GM12878 (cell line): ENCODE results near the gene C11orf42. TPM values are rescaled to one million over a fixed set of nuclear protein-coding genes. Genes with fewer than 3 reads are reported as not detected.
A peak's percentile ranks its signal among the peaks of the same experiment; 100 is the strongest.

Experiments
- ATAC-seq: fragments of 200-7000 bp; cut with Tn5 transposase; 3 replicates; pipeline ENCODE4 v1.9.1; 2020; ENCODE audit warnings: mild to moderate bottlenecking, moderate library complexity
- BruUV-seq: library from RNA; stranded (reverse); fragments of 400-500 nt; replicated peaks from 2 replicates; lab custom pipeline; 2021; lab: Mats Ljungman, UMichigan
- CTCF ChIA-PET: fragments of 300-600 bp; sonication (Branson Sonifier 250); formaldehyde crosslinking; extraction: SDS; loops from one replicate; lab custom pipeline; 2021; ENCODE audit warnings: inconsistent platforms; lab: Yijun Ruan, JAX
- POLR2A ChIA-PET: fragments of 350-600 bp; formaldehyde crosslinking; extraction: SDS; loops from one replicate; lab custom pipeline; 2021; ENCODE audit warnings: inconsistent platforms; lab: Charles Lee
- RAD21 ChIA-PET: fragments of 300-600 bp; sonication (Branson Sonifier 250); formaldehyde crosslinking; loops from one replicate; lab custom pipeline; 2023; ENCODE audit warnings: antibody characterized with exemption; ENCODE audit not compliant: unreplicated experiment; lab: Charles Lee
- SMC1A ChIA-PET: fragments of 300-600 bp; sonication (Branson Sonifier 250); formaldehyde crosslinking; loops from one replicate; lab custom pipeline; 2023; ENCODE audit not compliant: unreplicated experiment, uncharacterized antibody; lab: Charles Lee
- DNase-seq: peaks from one replicate; pipeline ENCODE4 v3.0.0-alpha.2; 2011; ENCODE audit warnings: low read depth, low spot score
- FAIRE-seq: peaks from 3 replicates; lab custom pipeline; 2011; peaks lifted over from hg19 to GRCh38; lab: Jason Lieb, UNC
- H2AFZ ChIP-seq: 2 replicates; pipeline ENCODE4 v1.6.0; 2011; ENCODE audit warnings: low read depth, low read length, control low read depth; ENCODE audit not compliant: control insufficient read depth
- H3K27ac ChIP-seq: 2 replicates; pipeline ENCODE4 v1.5.1; 2011; ENCODE audit warnings: control low read depth; ENCODE audit not compliant: control insufficient read depth, insufficient read depth
- H3K27me3 ChIP-seq, 2 experiments: replicated peaks in 1 of 2; 2 replicates each; pipeline versions ENCODE4 v1.6.0 to v1.6.1; 2011; ENCODE audit warnings: low read length in 1 of 2; ENCODE audit not compliant: control insufficient read depth in 2 of 2, insufficient read depth in 2 of 2
- H3K36me3 ChIP-seq, 2 experiments: 2 replicates each; pipeline ENCODE4 v1.5.1; 2011; ENCODE audit warnings: low read length in 1 of 2; ENCODE audit not compliant: control insufficient read depth in 2 of 2, insufficient read depth in 2 of 2
- H3K4me1 ChIP-seq: 2 replicates; pipeline ENCODE4 v1.6.1; 2011; ENCODE audit warnings: mild to moderate bottlenecking, low read length, moderate library complexity, mixed read lengths; ENCODE audit not compliant: control insufficient read depth, insufficient read depth
- H3K4me2 ChIP-seq: 2 replicates; pipeline ENCODE4 v1.6.0; 2011; ENCODE audit warnings: control low read depth; ENCODE audit not compliant: control insufficient read depth, insufficient read depth
- H3K4me3 ChIP-seq: fragments of 200-600 bp; sonication (generic); 2 replicates; pipeline ENCODE4 v1.5.1; 2016
- H3K79me2 ChIP-seq: 2 replicates; pipeline ENCODE4 v1.6.0; 2011; ENCODE audit warnings: low read length; ENCODE audit not compliant: control insufficient read depth, insufficient read depth
- H3K9ac ChIP-seq: 2 replicates; pipeline ENCODE4 v1.8.0; 2011; ENCODE audit warnings: low read length, control low read depth, mixed read lengths; ENCODE audit not compliant: control insufficient read depth, insufficient read depth
- H3K9me3 ChIP-seq: replicated peaks from 3 replicates; pipeline ENCODE4 v1.5.1; 2011; ENCODE audit warnings: mild to moderate bottlenecking, low read length; ENCODE audit not compliant: control insufficient read depth, insufficient read depth
- H4K20me1 ChIP-seq: 2 replicates; pipeline ENCODE4 v1.6.0; 2011; ENCODE audit not compliant: control insufficient read depth, insufficient read depth
- CTCF ChIP-seq, 3 experiments: IDR thresholded peaks in 2 of 3; conservative IDR thresholded peaks in 1 of 3; 2 replicates each; pipeline ENCODE4 v1.5.1; 2011; ENCODE audit warnings: low read depth in 3 of 3, low read length in 3 of 3, mild to moderate bottlenecking in 3 of 3, control low read depth in 2 of 3, moderate library complexity in 2 of 3, inconsistent platforms in 1 of 3, mixed read lengths in 1 of 3; ENCODE audit not compliant: control insufficient read depth in 2 of 3, insufficient read depth in 1 of 3; ENCODE audit errors: extremely low read depth in 1 of 3
- NFXL1 ChIP-seq: fragments of 450-650 bp; IDR thresholded peaks from 2 replicates; pipeline ENCODE4 v1.6.1; 2017; ENCODE audit warnings: antibody characterized with exemption, mild to moderate bottlenecking, borderline replicate concordance
- NR2C1 ChIP-seq: fragments of 450-650 bp; IDR thresholded peaks from 2 replicates; pipeline ENCODE4 v1.6.1; 2017; ENCODE audit warnings: antibody characterized with exemption, mild to moderate bottlenecking, moderate library complexity
- POLR2AphosphoS2 ChIP-seq: IDR thresholded peaks from 2 replicates; pipeline ENCODE4 v1.6.1; 2011; ENCODE audit warnings: low read depth, mild to moderate bottlenecking, low read length, improper control_type of control experiment, moderate library complexity
- SMAD1 ChIP-seq: fragments of 450-650 bp; IDR thresholded peaks from 2 replicates; pipeline ENCODE4 v1.6.1; 2018; ENCODE audit warnings: mild to moderate bottlenecking, low read depth; ENCODE audit not compliant: partially characterized antibody
- USF1 ChIP-seq: IDR thresholded peaks from 2 replicates; pipeline ENCODE4 v1.6.1; 2011; ENCODE audit warnings: borderline replicate concordance, low read depth, mild to moderate bottlenecking, moderate library complexity, mixed read lengths, low read length; ENCODE audit not compliant: insufficient read depth; ENCODE audit errors: extremely low read length
- YBX1 ChIP-seq: fragments of 450-650 bp; IDR thresholded peaks from 2 replicates; pipeline ENCODE4 v1.6.1; 2016; ENCODE audit warnings: antibody characterized with exemption
- ZBTB4 ChIP-seq: fragments of 450-650 bp; formaldehyde crosslinking; IDR thresholded peaks from 2 replicates; pipeline ENCODE4 v1.4.0; 2022; ENCODE audit warnings: mild to moderate bottlenecking, moderate library complexity
- ZNF217 ChIP-seq: fragments of 450-650 bp; IDR thresholded peaks from 2 replicates; pipeline ENCODE4 v1.6.1; 2017; ENCODE audit warnings: antibody characterized with exemption, mild to moderate bottlenecking
- ZNF384 ChIP-seq: IDR thresholded peaks from 2 replicates; pipeline ENCODE4 v1.6.1; 2012; ENCODE audit warnings: low read depth, mild to moderate bottlenecking, low read length, improper control_type of control experiment, borderline replicate concordance
- ZZZ3 ChIP-seq: IDR thresholded peaks from 2 replicates; pipeline ENCODE4 v1.6.1; 2011; ENCODE audit warnings: low read depth; ENCODE audit not compliant: control insufficient read depth, insufficient read length
- WGBS: methylation state at CpG from one replicate; pipeline ENCODE4 v1.1.6; 2016; ENCODE audit warnings: low lambda C conversion rate; ENCODE audit not compliant: insufficient replicate concordance, insufficient coverage; ENCODE audit errors: missing lambda C conversion rate; 5-methylcytosine and 5-hydroxymethylcytosine counted together
- in situ Hi-C: fragments of 300-500 bp; cut with MboI; formaldehyde crosslinking; loops from 9 replicates; pipeline ENCODE4 v1.14.3; 2018; ENCODE audit warnings: mixed read lengths
- intact Hi-C: fragments of 100-400 bp; cut with micrococcal nuclease; formaldehyde crosslinking; loops from one replicate; pipeline ENCODE4 v1.14.2; 2022; ENCODE audit not compliant: unreplicated experiment
- polyA plus RNA-seq, 11 experiments: library from polyadenylated mRNA; depleted of rRNA in 4 of 11; unstranded in 6 of 11; stranded (reverse) in 5 of 11; fragments of >200 nt; fragmentation: Nextera tagmentation in 4 of 11; fragmentation: Illumina TruSeq in 1 of 11; extraction: Ambion mirVana in 4 of 11; extraction: Trizol in 1 of 11; gene quantifications; 1 replicate in 1 of 11; 2 replicates in 10 of 11; pipeline versions ENCODE4 v1.2.1 to v1.2.3, GENCODE V29; 2011 to 2016; ENCODE audit warnings: inconsistent platforms in 2 of 11, missing spikeins in 2 of 11, low read depth in 1 of 11
- total RNA-seq, 4 experiments: library from RNA; depleted of rRNA in 3 of 4; stranded (reverse); fragments of >200 nt in 3 of 4; fragmentation: Illumina TruSeq in 1 of 4; extraction: Trizol in 1 of 4; gene quantifications; 2 replicates each; pipeline versions ENCODE4 v1.2.1 to v1.2.3, GENCODE V29; 2013 to 2021
- TF ChIP-seq, protein P1 (sequence below): fragments of 150-350 bp; IDR thresholded peaks from 2 replicates; pipeline ENCODE4 v1.6.1; 2014; ENCODE audit warnings: mild to moderate bottlenecking, low read depth, low read length

C11orf42 gene
- total and polyA plus RNA-seq, 10 of the 15 experiments (the other 5 are each of a cell fraction or from before 2014, with no cell fraction given) = 0.19 TPM; not detected in 9

DNA sequence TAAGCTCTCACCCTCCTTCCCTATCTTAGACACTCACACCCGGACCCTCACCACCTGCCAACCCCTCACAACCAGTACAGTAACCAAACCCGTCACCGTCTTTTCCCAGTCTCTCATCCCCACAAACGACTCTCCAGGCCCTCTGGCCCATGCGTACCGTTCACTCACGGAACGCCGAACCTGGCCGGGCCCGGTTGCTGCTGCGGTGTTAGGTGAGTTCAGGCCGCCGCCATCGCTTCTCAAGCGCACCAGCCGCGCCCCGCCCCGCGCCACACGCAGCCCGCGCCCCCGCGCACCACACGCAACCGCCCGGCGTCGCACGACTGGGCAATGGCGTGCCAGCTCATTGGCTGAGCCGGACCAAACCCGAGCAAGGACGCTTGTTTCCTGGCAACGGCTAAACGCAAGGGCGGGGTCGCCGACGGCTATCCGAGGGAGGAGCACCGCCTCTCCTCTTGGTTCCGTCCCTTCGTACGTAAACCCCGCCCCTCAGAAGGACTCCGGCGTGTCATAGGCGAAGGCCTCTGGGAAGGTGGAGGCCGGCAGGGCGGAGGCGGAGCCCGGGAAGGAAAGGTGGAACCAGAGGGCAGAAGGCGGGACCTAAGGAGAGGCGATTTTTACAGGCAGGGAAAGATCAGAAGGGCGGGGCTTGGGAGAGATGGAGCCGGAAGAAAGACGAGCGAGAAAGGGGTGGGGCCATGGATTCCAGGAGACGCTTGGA lies 29.2 kb downstream of the C11orf42 start, which contains the start of gene FHIP1B:
Gene FHIP1B (minus strand): TSS at position 250 of the 721 bp plus-strand sequence. CDS start 10,120 bp downstream, outside the sequence.
- in situ Hi-C loops (no loop called here), intact Hi-C loops (loop anchor here (10.0 kb wide), 2 partner anchors 250 to 510 kb away; partner anchors contain the start of genes ARFIP2 and TIMM10B)
- Histone ChIP-seq H3K79me2 (peaks cover 18% of the 10 kb centered on the region), H3K27ac (peak within 1 kb of the TSS; percentile 75), H3K9me3 (no peaks in the 10 kb centered on the region), H4K20me1 (no peaks in the 10 kb centered on the region), H2AFZ (peak within 1 kb of the TSS; percentile 97), H3K4me1 (peaks cover 3% of the 10 kb centered on the region; the same call in 1 of the 2 replicates), H3K36me3 (no peaks in the 10 kb centered on the region), H3K4me3 (peak within 1 kb of the TSS; percentile 90), H3K9ac (peak within 1 kb of the TSS; percentile 89), H3K27me3 (no peaks in the 10 kb centered on the region), H3K4me2 (peak within 1 kb of the TSS; percentile 78)
- RAD21 ChIA-PET = no interaction called here
- POLR2A ChIA-PET = interaction anchor here (1.5 to 2.1 kb wide), 2 partner anchors 247 to 373 kb away, joined by 3 to 6 read pairs; partner anchors contain the start of genes ARFIP2 and TIMM10B
- FAIRE-seq (peak; percentile 99), ATAC-seq (peak; percentile 94), DNase-seq (peak; percentile 99)
- CTCF ChIA-PET = interaction anchor here (1.1 to 6.7 kb wide), 5 partner anchors 13 to 204 kb away, joined by 3 to 55 read pairs (median 4); no protein-coding TSS in a partner anchor
- SMC1A ChIA-PET = interaction anchor here (0.6 to 4.2 kb wide), 6 partner anchors 15 to 118 kb away, joined by 3 to 12 read pairs (median 3); partner anchors contain the start of gene C11orf42
- WGBS = under 1% methylated on average over 62 of the region's 62 CpGs
- no TSS peak for BruUV-seq
- TF ChIP-seq NR2C1 = peak; percentile 36; the same call in 1 of the 2 replicates
- no peak for TF ChIP-seq USF1
- TF ChIP-seq CTCF (IDR thresholded peaks at IDR 0.05 in 2 of 3, conservative IDR thresholded peaks at IDR 0.05 in 1 of 3; ENCODE audit: control insufficient read depth in 2 of 3, extremely low read depth in 1 of 3, insufficient read depth in 1 of 3, low read depth in 3 of 3, low read length in 3 of 3) = no peak
- TF ChIP-seq, protein P1, sequence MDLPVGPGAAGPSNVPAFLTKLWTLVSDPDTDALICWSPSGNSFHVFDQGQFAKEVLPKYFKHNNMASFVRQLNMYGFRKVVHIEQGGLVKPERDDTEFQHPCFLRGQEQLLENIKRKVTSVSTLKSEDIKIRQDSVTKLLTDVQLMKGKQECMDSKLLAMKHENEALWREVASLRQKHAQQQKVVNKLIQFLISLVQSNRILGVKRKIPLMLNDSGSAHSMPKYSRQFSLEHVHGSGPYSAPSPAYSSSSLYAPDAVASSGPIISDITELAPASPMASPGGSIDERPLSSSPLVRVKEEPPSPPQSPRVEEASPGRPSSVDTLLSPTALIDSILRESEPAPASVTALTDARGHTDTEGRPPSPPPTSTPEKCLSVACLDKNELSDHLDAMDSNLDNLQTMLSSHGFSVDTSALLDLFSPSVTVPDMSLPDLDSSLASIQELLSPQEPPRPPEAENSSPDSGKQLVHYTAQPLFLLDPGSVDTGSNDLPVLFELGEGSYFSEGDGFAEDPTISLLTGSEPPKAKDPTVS = no peak
- no peak for TF ChIP-seq YBX1
- peak; percentile 30 for TF ChIP-seq SMAD1
- no peak for TF ChIP-seq ZNF217
- no peak for TF ChIP-seq ZZZ3
- TF ChIP-seq ZNF384 = no peak
- no peak; the same call in 1 of the 2 replicates for TF ChIP-seq POLR2AphosphoS2
- TF ChIP-seq ZBTB4 (CRISPR knock-in tag) = no peak
- no peak for TF ChIP-seq NFXL1
